GM13976 (cell line): ENCODE data around the gene SOST.
"Not testable (repeated sequence)": the region's sequence is repeated elsewhere in the genome, so short reads cannot be mapped to it uniquely, and the experiment has no call there.

Experiments
- DNase-seq: peaks from one replicate; pipeline ENCODE4 v3.0.0; 2012; ENCODE audit warnings: low spot score
- in situ Hi-C: fragments of 300-500 bp; cut with MboI; formaldehyde crosslinking; loops from one replicate; pipeline ENCODE4 v1.12.0; 2022; ENCODE audit warnings: low sequenced_read_pairs, mixed read lengths, inconsistent platforms; ENCODE audit not compliant: unreplicated experiment
- TF ChIP-seq, protein P1 (sequence below): IDR thresholded peaks from 2 replicates; pipeline ENCODE4 v1.5.1; 2012; ENCODE audit warnings: borderline replicate concordance, mild to moderate bottlenecking; ENCODE audit not compliant: insufficient read depth; ENCODE audit errors: extremely low read depth, missing control alignments, control extremely low read depth

SOST gene

DNA sequence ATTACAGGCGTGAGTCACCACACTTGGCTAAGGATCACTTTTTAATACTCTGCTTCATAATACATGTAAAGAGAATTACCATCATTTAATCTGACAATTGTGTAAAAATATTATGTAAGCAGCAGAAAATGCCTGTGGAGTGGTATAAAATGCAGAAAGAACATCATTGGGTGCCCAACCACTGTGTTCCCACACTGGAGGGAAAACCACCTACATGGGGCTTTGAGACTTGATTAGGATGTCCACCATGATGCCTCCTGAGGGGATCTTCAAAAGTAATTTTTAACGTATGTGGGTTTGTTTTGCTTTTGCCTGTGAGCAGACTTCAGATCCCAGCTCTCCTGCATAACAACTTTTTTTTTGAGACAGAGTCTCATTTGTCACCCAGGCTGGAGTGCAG lies 40.5 kb upstream of the SOST start:
- TF ChIP-seq, protein P1, sequence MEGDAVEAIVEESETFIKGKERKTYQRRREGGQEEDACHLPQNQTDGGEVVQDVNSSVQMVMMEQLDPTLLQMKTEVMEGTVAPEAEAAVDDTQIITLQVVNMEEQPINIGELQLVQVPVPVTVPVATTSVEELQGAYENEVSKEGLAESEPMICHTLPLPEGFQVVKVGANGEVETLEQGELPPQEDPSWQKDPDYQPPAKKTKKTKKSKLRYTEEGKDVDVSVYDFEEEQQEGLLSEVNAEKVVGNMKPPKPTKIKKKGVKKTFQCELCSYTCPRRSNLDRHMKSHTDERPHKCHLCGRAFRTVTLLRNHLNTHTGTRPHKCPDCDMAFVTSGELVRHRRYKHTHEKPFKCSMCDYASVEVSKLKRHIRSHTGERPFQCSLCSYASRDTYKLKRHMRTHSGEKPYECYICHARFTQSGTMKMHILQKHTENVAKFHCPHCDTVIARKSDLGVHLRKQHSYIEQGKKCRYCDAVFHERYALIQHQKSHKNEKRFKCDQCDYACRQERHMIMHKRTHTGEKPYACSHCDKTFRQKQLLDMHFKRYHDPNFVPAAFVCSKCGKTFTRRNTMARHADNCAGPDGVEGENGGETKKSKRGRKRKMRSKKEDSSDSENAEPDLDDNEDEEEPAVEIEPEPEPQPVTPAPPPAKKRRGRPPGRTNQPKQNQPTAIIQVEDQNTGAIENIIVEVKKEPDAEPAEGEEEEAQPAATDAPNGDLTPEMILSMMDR = no peak
- DNase-seq = no peak
- in situ Hi-C loops = no loop called here

GRCh38 chr17:43798024-43798423 lies 39.4 kb upstream of the SOST start:
- DNase-seq, in situ Hi-C loops: not testable (repeated sequence)

GRCh38 chr17:43792668-43793067 lies 34.1 kb upstream of the SOST start:
- DNase-seq, in situ Hi-C loops: not testable (repeated sequence)

DNA sequence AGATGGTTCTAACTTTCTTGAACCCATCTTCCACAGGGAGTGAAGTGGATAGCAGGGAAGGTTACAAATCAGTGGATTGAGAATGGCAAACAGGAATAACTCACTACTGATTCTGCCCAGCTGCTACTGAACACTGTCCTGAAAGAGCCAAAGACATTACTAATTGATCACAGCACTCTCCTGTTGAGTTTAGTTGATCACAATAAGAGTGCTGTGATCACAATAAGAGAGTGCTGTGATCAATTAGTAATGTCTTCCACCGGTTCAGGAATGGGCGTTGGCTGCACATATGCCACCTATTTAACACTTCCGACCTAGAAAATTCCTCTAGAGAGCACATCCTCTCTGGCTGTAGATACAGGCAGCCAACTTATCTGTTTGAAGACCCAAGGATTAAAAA lies 33.0 kb upstream of the SOST start:
- DNase-seq = no peak
- in situ Hi-C loops = no loop called here
- TF ChIP-seq, protein P1 = no peak

DNA sequence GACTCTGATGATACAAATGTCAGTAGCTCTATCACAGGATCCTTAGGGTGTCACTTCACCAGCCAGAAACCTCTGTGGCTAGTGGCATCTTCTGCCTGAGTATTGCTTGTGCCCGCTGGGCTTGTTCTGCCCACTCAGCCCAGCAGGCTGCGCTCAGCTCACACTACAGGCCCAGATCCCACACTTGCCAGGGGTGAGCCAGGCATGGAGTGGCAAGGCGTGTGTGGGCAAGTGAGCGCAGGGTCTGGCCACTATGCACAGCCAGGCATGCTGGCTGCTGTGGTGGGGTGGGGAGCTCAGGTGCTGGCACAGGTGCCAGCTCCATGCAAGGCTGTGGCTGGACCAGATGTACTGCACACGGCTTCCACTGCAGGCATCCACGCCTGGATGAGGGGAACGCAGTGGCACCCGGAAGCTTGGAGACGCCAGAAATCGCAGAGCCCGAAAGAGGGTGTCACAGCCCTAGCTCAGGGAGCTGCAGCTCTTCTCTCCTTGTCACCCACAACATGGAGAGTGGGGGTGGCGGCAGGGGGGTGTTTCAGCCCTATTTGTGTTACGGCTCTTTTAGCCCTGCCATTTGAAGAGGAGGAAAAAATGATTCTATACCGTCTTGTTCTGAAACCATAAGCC lies 31.8 kb upstream of the SOST start:
- in situ Hi-C loops = no loop called here
- DNase-seq = no peak
- TF ChIP-seq, protein P1 = no peak

GRCh38 chr17:43789482-43789881 lies 30.9 kb upstream of the SOST start:
- DNase-seq = no peak
- TF ChIP-seq, protein P1 = no peak
- in situ Hi-C loops = no loop called here

DNA sequence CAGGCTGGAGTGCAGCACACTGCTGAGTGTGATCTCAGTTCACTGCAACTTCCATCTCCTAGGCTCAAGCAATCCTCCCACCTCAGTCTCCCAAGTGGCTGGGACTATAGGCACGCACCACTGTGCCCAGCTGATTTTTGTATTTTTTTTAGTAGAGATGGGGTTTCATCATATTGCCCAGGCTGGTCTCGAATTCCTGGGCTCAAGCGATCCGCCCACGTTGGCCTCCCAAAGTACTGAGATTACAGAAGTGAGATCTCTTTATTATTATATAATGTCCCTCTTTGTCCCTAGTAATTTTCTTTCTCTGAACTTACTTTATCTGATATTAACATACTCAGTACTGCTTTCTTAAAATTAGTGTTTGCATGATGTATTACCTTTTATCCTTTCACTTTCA lies 29.9 kb upstream of the SOST start:
- in situ Hi-C loops = no loop called here
- TF ChIP-seq, protein P1 = no peak
- DNase-seq = no peak

- TF ChIP-seq, protein P1 = no peak
- DNase-seq = no peak
- in situ Hi-C loops = no loop called here
These were observed 29.1 kb upstream of the SOST start for GRCh38 chr17:43787728-43788127.
